Esophagus muscularis mucosa (tissue), 4 donors: ENCODE results near the gene CNTFR.

Experiments
- EP300 ChIP-seq: sonication (generic); formaldehyde crosslinking; IDR thresholded peaks from one replicate; pipeline ENCODE4 v1.6.1; 2017; ENCODE audit warnings: antibody characterized with exemption
- POLR2A ChIP-seq: fragments of 450-650 bp; IDR thresholded peaks from one replicate; pipeline ENCODE4 v1.6.1; 2017; ENCODE audit warnings: antibody characterized with exemption, moderate library complexity, mild to moderate bottlenecking, low read depth
- POLR2AphosphoS5 ChIP-seq, 2 donors: sonication (generic); formaldehyde crosslinking; IDR thresholded peaks; one replicate each; pipeline ENCODE4 v1.6.1; 2017; ENCODE audit warnings: antibody characterized with exemption in 2 of 2
- TF ChIP-seq, protein P1 (sequence below), 3 experiments: fragments of 200-600 bp in 2 of 3; fragments of 450-650 bp in 1 of 3; sonication (generic) in 2 of 3; IDR thresholded peaks; one replicate each; pipeline ENCODE4 v1.5.1; 2017 to 2019; ENCODE audit warnings: antibody characterized with exemption in 3 of 3, mild to moderate bottlenecking in 2 of 3, moderate library complexity in 1 of 3

DNA sequence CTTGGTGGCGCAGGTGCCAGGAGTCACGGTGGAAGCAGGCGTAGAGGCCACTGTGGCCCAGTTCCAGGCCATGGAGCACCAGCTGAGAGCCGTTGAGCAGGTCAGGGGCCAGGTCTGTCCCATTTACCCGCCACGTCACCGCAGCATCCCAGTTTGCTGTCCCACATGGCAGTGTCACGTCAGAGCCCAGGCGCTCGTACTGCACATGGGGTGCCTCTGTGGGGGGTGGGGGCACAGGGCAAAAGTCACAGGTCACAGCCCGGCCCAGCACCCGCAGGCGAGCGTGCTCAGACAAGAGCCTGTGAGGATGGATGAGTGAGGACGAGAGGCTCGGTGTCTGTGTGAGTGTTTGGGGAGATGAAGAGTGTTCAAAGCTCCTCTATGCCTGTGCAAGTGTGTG, 24.9 kb downstream of the CNTFR start:
- TF ChIP-seq, protein P1, sequence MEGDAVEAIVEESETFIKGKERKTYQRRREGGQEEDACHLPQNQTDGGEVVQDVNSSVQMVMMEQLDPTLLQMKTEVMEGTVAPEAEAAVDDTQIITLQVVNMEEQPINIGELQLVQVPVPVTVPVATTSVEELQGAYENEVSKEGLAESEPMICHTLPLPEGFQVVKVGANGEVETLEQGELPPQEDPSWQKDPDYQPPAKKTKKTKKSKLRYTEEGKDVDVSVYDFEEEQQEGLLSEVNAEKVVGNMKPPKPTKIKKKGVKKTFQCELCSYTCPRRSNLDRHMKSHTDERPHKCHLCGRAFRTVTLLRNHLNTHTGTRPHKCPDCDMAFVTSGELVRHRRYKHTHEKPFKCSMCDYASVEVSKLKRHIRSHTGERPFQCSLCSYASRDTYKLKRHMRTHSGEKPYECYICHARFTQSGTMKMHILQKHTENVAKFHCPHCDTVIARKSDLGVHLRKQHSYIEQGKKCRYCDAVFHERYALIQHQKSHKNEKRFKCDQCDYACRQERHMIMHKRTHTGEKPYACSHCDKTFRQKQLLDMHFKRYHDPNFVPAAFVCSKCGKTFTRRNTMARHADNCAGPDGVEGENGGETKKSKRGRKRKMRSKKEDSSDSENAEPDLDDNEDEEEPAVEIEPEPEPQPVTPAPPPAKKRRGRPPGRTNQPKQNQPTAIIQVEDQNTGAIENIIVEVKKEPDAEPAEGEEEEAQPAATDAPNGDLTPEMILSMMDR (IDR thresholded peaks at IDR 0.05) = no peak
- TF ChIP-seq EP300 (no peak), POLR2AphosphoS5 (IDR thresholded peaks at IDR 0.05) (no peak), POLR2A (no peak)
